ENCODE data around the gene WWC1.

WWC1 gene

GRCh38 chr5:168365581-168366081 is 74.2 kb downstream of the WWC1 start:
- no peak for DNase-seq

- DNase-seq: no peak
Observed at GRCh38 chr5:168366116-168366515, 74.7 kb downstream of the WWC1 start.

DNA sequence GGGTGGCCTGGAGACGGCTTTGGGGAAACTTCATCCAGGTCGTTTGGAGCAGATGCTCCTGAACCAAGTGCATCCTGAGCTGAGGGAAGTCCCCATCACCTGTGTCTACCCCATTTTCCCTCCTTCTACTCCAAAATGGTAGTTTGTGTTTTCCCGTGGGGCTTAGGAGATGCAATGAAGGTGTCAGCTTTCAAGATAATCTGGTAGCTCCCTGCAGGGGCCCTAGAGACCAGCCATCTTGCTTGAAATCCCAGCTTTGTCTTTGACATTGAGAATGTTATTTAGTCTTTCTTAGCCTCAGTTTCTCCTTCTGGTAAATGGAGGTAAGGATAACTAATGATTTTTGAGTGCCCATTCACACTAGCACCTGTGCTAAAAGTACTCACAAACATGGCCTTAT is 77.4 kb downstream of the WWC1 start:
- no peak for DNase-seq

DNA sequence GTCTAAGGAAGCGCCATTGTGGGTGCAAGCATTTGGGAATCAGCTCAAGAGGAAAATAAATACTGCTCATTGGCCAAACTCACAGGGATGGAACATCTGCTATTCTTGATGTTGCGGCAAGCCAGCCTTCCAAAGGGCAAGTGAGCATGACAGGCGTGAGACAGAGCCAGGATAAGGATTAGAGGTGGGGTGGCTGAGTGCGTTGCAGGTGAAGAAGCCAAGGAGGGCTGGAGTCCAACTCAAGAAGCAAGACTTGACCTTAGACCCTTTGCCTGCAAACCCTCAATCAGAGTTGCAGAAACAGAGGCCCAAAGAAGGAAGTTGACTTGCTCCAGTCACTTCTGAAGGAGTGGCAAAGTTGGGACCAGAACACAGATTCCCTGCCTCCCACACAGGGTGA is 79.4 kb downstream of the WWC1 start:
- DNase-seq: no peak

DNA sequence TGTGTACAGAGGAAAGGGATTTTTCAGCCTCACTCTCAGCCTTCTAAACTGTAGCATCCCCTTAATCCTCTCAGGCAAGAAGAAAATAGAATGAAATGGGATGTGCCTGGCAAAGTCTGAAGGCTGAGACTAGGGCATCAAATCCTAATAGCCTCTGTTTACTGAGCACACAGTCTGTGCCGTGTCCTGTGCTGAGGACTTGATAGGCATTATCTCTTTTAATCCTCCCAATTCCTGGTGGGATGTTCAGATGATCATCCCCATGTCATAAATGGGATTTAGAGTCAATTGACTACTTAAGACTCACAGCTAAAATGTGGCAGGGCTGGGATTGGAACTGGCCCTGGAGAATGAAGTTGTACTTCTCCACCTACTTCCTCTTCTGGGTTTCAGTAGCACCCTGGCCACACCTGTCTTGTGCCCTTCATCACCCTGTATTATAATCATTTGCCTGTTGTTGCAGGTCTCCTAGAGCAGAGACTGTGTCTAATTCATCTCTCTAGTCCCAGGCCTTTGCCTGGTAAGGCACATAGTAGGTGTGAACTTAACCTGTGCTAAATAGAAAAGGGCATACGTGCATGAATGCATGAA is 81.0 kb downstream of the WWC1 start:
- no peak for DNase-seq

GRCh38 chr5:168374532-168374931 is 83.1 kb downstream of the WWC1 start:
- no peak for DNase-seq

- no peak for DNase-seq
Observed at GRCh38 chr5:168375214-168375613, 83.8 kb downstream of the WWC1 start.

DNA sequence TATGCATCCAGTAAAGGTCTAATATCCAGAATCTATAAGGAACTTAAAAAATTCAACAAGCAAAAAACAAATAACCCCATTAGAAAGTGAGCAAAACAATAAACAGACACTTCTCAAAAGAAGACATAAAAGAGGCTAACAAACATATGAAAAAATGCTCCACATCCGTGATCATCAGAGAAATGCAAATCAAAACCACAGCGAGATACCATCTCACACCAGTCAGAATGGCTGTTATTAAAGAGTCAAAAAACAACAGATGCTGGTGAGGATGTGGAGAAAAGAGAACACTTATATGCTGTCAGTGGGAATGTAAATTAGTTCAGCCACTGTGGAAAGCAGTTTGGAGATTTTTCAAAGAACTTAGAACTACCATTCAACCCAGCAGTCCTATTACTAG is 86.1 kb downstream of the WWC1 start:
- DNase-seq: no peak

DNA sequence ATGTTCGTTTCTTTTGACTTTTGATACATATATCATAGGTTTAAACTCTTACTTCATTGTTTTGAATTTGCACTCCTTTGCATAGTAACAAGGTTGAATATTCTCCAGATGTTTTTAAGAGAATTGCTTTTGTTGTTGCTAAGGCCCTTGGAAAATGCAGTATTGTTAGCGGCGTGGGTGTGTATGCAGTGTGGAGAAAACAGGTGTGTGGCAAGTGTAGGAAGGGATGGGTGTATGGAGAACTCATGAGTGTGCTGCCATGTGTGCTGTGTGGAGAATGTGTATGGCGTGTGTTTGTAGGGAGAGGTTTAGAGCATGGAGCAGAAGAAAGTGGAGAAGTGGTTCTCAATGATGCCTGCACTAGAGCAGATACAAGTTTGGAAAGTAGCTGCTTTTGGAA is 87.3 kb downstream of the WWC1 start:
- DNase-seq: no peak

GRCh38 chr5:168382421-168382820 is 91.0 kb downstream of the WWC1 start:
- no peak for DNase-seq

DNA sequence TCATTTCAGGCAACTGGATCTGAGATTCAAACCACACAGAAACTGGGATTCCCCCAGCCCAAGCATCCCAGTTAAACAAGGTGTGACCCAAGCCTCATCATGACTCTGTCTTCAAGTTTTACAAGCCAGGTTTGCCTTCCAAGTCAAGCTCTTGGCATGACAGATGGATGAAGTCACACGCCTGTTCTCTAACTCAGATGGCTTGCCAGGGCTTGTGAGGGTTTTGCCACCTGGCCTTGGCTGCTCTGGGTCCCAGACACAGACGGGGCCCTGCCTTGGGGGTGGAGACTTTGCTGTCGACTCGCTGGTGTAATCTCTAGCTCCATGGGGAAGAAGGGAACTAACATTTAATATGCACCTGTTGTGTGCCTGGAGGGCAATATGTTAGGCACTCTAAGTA is 99.0 kb downstream of the WWC1 start:
- DNase-seq: no peak

DNA sequence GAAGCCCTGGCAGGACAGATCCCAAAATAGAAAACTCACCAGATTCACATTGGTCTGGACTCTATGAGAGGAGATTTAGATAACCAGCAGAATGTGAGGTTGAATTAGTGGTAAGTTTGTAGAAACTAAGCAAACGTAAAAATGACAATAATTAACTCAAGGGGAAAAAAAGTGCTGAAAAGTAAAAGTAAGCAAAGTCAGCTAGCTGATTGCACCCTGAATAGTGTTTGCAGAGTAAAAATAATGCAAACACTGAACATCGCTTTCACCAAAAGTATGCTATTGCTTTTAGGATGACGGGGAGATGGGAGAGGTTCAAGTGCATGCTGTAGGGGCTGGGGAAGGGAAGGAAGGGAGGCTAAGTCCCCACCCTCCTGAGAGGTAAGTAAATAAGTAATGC is 102.3 kb downstream of the WWC1 start:
- DNase-seq: no peak

GRCh38 chr5:168400429-168401220 is 109.2 kb downstream of the WWC1 start:
- no peak for DNase-seq

GRCh38 chr5:168401226-168401625 is 109.8 kb downstream of the WWC1 start:
- DNase-seq: no peak

GRCh38 chr5:168401880-168402279 is 110.4 kb downstream of the WWC1 start:
- DNase-seq: peak; percentile 68

DNA sequence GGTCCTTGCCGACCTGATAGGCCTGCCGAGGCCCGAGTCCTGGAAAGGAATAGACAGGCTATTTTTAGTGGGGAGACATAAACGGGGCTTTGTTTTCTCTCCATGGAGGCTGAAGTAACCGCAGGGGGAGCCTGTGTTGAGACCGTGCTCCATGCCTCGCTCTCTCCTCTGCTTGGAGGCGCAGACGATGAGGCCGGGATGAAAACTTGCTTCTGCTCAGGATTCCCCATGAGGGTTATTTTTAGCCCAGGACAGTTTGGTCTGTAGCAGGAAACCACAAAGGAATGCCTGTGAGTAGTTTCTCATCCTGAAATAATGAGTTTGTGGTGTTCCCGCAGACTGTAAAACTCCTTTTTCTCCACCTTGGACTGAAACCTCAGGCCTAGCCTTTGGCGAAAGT is 112.9 kb downstream of the WWC1 start:
- DNase-seq: no peak

DNA sequence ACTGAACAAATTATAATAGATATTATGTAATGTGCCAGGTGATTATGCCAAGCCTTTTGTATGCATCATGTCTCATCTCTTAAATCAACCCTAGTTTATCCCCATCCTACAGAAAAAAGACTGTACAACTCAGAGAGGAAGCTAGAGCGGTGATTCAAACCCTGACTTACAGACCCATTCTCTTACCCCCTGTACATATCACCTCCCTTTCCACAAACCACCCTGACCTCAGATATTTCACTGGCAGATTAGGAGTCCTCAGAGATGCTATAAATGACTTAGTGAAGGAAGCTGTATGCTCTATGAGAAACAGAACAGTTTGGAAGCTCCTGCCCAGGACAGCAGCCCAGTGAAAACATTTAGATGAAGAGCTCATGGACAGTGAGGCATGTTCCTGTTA is 115.8 kb downstream of the WWC1 start:
- no peak for DNase-seq

- DNase-seq: no peak
Observed at GRCh38 chr5:168408561-168409305, 117.3 kb downstream of the WWC1 start.

DNA sequence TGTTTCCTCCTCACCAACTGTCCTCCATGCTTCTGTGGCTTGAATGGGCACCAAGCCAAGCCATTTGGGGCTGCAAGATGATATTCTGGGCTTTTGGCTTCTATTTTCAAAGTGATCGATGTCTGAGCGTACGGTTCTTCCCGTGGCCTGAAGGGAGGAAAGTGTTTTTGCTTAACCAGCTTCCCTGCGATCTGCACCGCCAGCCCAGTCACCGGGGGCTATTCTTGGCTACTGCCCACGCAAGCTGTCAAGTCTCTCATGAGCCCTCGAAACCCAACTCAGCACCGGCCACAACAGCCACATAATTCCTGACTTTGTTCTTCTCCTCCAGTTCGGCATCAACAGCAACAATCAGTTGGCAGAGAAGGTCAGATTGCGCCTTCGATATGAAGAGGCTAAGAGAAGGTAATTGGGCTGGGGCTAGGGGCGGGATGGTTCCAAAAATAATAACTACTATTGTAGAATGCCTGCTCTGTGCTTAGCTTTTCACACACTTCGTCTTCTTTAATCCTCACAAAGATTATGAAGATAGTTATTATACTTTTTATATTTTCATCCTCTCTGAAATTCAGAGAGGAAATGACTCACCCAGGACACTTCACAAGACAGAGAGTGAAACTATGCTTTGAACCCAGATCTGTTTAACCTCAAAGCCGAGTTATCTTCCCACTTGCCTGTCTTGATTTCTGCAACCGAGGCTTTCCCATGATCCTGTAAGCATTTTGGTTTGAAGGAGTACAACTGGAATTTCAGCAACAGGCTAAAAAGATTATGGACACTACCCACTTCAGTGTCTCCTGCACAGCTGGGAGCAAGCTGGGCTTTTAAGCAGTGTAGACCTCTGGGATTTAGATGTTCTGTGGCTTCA is 118.4 kb downstream of the WWC1 start:
- DNase-seq: no peak

DNA sequence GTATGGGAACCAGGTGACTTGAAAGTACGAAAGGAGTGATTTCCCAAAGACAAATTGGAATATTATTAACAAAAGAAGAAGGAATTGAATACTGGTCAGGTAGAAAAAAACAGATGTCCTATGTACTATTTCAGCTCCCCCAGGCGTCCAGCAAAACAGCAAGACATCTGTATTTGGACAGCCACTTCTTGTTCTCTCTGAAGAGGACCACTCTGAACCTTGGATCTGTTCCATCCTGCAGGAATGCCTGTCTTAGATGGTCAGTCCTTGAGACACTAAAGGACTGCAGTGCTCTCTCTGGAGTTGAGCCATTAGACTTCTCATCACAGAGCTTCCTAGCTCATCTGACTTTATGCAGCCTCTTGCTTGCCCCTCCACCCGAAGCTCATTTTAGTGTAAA is 120.4 kb downstream of the WWC1 start:
- DNase-seq: no peak

- peak; percentile 25 for DNase-seq
Observed at GRCh38 chr5:168413062-168413461, 121.6 kb downstream of the WWC1 start.

GRCh38 chr5:168413596-168413995 is 122.2 kb downstream of the WWC1 start:
- DNase-seq: no peak

DNA sequence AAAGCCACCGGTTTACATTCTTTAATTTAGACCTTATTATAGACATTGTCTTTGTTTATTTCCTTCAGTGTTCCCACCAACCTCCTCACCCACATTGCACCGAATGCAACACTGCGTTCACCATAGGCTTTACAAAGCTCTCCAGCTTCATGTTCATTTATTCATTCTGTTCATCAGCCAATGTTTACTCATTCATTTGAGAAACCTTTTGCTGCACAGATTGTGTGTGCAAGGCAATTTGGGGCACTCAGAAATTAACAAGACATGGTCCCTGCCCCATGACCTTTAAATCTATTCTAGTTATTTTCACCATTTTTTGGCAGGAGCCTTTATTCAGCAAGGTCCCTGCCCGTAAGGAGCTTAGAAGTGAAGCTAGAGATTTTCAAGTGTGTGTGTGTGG is 124.0 kb downstream of the WWC1 start:
- no peak for DNase-seq

Data from NCI-H2029 (cell line).